ENCODE data around the gene CCDC93. TPM values are rescaled to one million over a fixed set of nuclear protein-coding genes. Genes with fewer than 3 reads are reported as not detected.

Gene CCDC93
- total RNA-seq, 1 donor from 2014 or later, result 13.2 TPM

DNA sequence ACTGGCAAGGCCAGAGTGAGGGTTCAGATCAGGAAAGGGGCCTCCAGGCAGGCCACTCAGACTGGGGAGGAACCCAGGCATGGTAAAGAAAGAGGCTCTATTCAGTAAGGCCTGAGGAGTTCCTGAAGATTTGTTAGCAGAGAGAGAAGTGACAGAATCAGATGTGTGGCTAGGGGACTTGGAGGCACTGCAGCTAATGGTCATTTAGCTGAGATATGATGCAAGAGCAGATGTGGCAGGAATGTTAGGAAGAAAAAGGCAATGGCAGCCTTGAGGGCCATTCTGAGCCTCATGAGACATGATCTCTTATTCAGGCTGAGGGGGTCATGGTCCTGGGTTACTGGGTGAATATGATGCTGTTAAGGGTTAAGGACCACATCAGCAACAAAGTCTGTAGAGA lies 73.4 kb downstream of the CCDC93 start:
- DNase-seq (ENCODE audit: low read depth), result no peak
- H3K4me3 ChIP-seq (ENCODE audit: low read depth, low read length), result no peak overlapping the region
- TF ChIP-seq, protein P1, sequence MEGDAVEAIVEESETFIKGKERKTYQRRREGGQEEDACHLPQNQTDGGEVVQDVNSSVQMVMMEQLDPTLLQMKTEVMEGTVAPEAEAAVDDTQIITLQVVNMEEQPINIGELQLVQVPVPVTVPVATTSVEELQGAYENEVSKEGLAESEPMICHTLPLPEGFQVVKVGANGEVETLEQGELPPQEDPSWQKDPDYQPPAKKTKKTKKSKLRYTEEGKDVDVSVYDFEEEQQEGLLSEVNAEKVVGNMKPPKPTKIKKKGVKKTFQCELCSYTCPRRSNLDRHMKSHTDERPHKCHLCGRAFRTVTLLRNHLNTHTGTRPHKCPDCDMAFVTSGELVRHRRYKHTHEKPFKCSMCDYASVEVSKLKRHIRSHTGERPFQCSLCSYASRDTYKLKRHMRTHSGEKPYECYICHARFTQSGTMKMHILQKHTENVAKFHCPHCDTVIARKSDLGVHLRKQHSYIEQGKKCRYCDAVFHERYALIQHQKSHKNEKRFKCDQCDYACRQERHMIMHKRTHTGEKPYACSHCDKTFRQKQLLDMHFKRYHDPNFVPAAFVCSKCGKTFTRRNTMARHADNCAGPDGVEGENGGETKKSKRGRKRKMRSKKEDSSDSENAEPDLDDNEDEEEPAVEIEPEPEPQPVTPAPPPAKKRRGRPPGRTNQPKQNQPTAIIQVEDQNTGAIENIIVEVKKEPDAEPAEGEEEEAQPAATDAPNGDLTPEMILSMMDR (conservative IDR thresholded peaks at IDR 0.05; ENCODE audit: low read depth, low read length), result no peak

DNA sequence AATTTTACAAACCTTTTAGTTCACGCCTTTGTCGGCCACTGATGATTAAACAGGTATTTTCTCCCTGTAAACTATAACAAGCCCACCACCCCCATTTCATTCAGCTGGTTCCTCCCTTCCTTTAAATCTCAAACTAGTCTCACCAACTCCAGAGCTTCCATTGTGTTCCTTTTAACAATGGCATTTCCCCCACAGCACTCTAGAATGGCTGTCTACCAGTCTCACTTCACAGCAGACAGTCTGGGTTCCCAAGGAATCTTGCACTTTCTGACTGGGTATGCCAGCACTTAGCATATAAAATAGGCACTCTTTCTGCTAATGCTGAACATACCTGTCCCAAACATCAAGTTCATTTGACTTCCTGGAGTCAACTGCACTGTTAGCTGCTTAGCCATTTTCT lies 75.3 kb downstream of the CCDC93 start:
- DNase-seq (ENCODE audit: low read depth), result no peak
- no peak overlapping the region for H3K4me3 ChIP-seq (ENCODE audit: low read depth, low read length)
- TF ChIP-seq, protein P1 (conservative IDR thresholded peaks at IDR 0.05; ENCODE audit: low read depth, low read length), result no peak

DNA sequence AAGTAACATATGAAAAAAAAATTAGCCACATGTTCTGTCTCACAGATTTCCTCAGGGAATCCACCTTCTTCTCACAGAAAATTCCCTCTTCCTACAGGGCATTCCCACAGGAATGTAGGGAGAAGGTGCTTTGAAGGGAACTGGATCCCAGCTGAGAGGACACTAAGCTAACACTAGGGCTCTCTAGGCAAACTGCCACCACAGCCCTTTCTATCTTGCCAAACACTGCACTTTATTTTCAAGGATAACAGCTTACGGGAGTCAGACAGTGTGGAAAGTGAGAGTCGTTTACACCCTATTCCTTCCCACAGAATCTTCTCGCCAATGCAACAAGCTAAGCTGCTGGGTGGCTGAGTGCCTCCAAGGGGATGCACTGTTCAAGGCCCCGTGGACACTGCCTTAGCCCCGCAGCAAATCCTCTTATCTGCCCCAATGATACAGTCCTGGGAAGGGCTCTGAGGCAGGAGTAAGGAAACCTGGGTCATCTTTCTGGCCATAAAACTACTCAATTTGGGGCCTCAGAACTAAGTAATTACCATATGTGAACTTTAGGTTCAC lies 76.9 kb downstream of the CCDC93 start:
- no peak for DNase-seq (ENCODE audit: low read depth)
- TF ChIP-seq, protein P1 (conservative IDR thresholded peaks at IDR 0.05; ENCODE audit: low read depth, low read length), result no peak

DNA sequence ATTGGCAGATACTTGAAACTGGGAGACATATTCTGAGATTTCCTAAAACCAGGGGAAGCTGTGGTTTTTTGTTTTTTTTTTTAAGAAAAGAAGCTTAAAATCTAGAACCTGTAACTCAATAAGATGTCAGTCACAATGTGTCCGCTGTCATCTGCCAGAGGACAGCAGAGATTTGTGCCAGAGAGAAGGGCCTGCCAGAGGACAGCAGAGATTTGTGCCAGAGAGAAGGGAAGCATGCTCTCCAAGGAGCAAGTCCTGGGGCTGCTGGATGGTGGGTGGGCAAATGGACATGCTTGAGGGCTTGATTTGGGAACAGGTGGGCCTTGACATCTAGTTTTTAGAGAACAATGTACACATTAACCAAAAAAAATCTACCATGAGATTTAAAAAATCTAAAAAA lies 77.9 kb downstream of the CCDC93 start:
- no peak for DNase-seq (ENCODE audit: low read depth)
- no peak overlapping the region for H3K4me3 ChIP-seq (ENCODE audit: low read depth, low read length)
- TF ChIP-seq, protein P1 (conservative IDR thresholded peaks at IDR 0.05; ENCODE audit: low read depth, low read length), result no peak

More for the DNA sequence above, 76.9 kb downstream of the CCDC93 start:
- H3K4me3 ChIP-seq (ENCODE audit: low read depth, low read length), result no peak overlapping the region

DNA sequence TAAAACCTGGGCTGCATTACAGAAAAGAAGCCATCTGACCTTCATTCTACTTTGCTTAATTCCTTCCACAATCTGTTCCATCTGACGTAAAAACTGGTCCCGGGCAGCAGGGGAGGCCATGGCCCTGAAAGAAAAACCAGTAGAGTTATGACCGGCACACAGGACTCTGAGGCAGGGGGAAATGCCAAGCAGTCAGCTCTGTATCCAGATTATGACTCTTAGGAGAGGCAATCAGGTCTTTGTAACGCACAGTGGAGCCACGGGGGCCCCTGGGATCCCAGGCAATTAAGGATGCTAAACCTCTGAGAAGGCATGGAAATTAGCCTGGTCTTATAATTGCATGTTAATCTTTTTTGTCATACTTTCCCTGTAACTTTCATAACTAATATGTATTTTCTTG lies 78.4 kb downstream of the CCDC93 start:
- no peak for DNase-seq (ENCODE audit: low read depth)
- H3K4me3 ChIP-seq (ENCODE audit: low read depth, low read length), result no peak overlapping the region
- TF ChIP-seq, protein P1 (conservative IDR thresholded peaks at IDR 0.05; ENCODE audit: low read depth, low read length), result no peak

DNA sequence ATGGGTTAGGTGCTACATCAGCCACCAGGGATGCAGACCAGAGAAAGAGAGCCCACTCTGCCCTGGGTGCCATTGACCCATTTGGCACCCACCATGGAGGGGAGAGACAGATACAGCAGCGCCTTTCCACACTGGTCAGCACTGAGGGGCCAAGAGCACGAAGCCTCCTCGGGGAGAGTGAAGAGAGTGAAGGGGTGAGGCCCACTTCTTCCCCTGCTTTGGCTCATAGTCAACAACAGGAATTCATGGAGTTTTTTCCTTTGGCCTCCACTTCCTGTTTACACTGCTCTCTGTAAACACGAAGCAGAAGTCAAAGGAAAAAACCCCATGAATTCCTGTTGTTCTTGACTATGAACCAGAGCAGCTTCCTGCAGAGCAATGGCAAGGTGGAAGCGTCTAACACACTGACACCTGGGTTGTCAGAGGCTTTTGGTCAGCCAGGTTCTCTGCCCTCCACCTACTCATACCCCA lies 80.0 kb downstream of the CCDC93 start:
- no peak overlapping the region for H3K4me3 ChIP-seq (ENCODE audit: low read depth, low read length)
- no peak for DNase-seq (ENCODE audit: low read depth)
- TF ChIP-seq, protein P1 (conservative IDR thresholded peaks at IDR 0.05; ENCODE audit: low read depth, low read length), result no peak

DNA sequence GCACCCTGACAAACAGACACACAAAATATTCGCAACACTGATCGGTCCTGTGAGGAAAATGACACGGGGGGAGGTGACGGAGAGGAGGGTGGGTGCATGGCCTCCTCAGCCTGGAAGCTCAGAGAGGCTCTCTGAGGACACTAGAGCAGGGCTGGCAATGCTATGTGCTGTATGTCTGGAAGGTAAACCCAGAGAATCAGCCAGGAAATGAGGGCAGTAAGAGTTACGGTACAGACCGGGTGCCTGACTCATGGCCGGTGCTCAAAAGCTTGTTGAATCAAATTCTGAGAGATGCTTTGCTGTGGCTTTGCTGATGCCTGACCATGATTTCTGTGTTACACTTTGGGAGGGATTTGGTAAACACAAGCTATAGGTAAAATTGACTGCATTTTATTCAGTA lies 81.9 kb downstream of the CCDC93 start:
- TF ChIP-seq, protein P1 (conservative IDR thresholded peaks at IDR 0.05; ENCODE audit: low read depth, low read length), result no peak
- H3K4me3 ChIP-seq (ENCODE audit: low read depth, low read length), result no peak overlapping the region
- no peak for DNase-seq (ENCODE audit: low read depth)
